NCI-H1694 (cell line): ENCODE measurements around the gene PDE4D.
"Not testable (repeated sequence)": the region's sequence is repeated elsewhere in the genome, so short reads cannot be mapped to it uniquely, and the experiment has no call there.

Source experiments
- DNase-seq: peaks from one replicate; lab custom pipeline; 2025; lab: John Stamatoyannopoulos, UW

Gene PDE4D

DNA sequence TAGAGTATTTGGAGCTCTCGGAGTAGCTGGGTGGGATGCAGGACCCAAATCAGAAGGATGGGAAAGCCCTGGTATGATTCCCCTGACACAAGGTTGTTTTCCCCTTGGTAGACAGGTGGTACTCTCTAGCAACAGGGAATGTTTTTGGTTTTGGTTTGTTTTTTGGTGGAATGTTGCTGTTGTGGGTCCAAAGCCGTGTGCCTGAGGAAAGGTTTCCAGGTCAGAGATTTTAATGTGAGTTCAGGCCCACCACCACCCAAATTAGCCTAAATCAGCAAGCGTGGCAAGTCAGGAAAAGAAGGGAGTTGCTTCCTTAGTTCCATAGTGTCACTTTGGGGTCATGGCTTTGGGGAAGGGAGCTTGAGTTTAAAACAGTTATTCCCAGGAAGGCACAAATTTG is 925.2 kb downstream of the PDE4D start:
- DNase-seq = no peak

DNA sequence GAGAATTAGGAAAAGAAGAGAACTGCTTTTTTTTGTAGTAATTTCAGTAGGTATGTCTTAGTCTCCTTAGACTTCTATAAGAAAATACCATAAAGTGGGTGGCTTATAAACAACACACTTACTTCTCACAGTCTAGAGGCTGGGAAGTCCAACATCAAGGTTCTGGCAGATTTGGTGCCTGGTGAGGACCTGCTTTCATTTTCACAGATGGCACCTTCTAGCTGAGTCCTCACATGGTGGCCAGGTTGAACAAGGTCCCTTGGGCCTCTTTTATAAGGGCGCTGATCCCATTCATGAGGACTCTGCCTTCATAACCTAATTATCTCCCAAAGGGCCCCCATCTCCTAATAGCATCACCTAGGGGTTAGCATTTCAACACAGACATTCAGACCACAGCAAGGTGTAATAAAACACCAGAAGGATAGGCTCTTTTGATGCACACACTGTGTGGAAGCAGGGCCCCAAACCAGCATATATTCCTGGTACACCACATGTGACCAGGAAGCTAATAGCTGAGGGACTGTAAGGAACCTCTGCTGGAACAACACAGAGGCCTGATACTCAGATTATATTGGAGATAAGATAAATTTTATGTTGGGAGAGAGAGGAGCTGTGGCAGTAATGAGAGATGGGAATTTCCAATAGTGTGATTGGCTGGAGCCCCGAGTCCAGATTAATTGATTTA is 925.8 kb downstream of the PDE4D start:
- no peak for DNase-seq

DNA sequence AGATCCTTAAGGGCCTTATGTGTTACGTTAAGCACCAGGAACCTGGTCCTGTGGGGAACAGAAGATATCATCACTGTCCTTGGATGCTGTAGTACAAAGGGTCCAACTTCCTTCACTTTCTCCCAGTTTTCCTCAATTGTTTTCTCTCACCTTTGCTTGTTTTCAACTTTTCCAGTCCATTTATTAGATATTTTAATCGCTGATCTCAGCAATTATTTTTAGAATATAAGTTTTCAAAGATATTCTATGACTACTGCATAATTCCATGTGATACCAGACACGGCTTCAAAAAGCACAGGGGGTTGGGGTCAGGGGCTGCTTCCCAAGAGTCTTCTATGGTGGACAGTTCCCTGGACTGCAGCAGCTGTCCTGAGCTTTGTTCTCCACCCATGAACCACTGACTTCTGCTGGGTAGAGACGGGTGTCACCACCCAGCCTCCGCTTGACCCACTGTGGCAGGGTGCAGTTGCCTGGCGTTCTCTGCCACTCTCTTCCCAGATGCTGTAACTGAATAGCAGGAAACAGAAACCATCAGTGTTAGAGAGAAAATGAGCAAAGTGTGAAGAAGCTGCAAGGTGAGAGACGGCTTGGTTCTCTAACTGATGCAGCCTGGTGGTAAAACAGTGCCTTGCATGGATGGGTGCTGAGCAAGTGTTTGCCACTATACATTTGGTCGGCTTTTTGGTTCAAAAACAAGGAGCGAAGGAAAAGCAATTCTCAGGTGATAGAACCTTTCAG is 927.7 kb downstream of the PDE4D start:
- no peak for DNase-seq

DNA sequence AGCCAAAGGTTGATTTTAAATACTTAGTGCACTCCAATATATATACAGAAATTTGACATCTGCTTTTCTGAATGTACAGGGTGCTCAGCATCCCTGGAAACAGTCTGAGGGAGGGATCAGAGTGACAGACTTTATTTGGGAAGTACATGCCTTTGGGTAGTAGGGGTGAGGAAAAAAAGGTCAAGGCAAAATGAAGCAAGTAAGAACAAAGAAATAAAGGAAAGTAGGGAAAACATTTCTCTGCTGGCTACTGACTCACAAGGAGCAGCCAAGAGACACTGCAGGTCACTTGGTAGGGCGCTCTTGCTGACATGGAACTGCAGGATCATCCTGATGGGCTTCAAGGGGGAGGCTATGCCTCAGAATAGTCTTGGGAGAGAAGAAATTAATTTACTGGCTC is 929.7 kb downstream of the PDE4D start:
- no peak for DNase-seq

DNA sequence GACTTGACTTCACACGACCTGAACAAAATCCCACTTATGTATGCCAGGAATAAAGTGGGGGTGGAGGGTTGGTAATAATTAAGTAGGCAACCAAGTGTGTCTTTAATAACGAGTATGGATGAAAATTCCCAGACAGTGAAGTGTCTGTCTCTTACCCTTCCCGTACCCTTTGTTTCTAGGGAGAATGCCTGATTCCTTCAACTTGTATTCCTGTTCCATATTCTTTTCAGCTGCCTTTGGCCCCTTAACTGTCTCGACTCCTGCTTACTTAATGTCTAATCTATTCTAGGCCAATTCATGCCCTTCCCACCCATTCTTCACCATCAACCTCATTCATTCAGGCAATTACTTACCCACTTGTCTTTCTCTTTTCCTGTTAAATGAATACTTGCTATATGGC is 930.2 kb downstream of the PDE4D start:
- DNase-seq = no peak

DNA sequence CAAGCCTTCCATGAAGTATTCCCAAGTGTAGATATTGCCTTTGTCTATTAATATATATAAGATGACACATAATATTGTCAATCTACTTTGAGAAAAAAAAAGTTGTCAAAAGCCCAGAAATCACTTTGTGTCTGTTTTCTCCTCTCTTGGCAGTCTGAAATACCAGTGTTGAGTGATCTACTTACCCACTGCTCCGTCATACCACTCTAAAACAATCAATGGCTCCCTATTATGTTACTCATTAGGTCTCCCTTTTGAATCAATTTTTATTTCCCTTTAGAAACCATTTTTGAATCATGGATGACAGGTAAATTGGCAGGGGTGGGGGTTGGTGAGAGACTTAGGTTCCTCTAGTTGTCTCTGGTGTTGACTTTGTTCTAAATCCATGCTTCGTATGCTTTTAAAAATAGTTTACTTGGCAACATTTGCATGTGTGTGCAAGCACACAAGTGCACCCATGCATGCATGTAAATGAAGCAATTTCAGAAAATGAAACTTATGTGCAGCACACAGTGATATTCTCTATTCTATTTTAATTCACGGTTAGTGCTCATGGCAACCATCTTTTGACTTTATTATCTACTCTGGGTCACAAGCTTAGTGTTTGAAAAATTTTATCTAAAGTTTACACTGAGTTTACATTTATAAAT is 931.8 kb downstream of the PDE4D start:
- no peak for DNase-seq

DNA sequence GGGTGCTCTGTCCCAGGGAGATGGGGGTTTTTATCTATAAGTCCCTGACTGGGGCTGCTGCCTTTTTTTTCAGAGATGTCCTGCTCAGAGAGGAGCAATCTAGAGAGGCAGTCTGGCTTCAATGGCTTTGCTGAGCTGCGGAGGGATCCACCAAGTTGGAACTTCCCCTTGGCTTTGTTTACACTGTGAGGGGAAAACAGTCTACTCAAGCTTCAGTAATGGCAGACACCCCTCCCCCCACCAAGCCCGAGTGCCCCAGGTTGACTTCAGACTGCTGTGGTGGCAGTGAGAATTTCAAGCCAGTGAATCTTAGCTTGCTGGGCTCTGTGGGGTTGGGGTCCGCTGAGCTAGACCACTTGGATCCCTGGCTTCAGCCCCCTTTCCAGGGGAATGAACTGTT is 934.8 kb downstream of the PDE4D start:
- no peak for DNase-seq

DNA sequence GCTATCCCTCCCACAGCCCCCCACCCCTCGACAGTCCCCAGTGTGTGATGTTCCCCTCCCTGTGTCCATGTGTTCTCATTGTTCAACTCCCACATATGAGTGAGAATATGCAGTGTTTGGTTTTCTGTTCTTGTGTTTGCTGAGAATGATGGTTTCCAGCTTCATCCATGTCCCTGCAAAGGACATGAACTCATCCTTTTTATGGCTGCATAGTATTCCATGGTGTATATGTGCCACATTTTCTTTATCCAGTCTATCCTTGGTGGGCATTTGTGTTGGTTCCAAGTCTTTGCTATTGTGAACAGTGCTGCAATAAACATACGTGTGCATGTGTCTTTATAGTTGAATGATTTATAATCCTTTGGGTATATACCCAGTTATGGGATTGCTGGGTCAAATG is 940.3 kb downstream of the PDE4D start:
- not testable (repeated sequence) for DNase-seq

DNA sequence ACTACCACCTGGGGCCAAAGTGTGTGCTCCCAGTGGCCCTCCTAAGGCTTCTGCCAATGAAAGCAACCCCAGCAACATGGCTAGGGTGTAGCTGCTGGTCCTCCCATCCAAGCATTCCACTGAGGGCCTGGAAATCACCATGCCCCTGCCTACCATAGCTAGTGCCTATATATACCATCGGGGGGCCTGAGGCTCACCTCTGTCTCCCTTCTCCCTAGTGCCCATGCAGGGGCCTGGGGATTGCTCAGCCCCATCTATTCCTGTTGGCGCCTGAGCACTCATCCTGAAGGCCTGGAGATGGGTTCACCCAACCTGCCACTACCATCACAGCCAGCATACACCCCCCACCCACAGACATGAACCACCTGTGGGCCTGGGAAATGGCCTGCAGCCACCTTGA is 943.3 kb downstream of the PDE4D start:
- DNase-seq = no peak

DNA sequence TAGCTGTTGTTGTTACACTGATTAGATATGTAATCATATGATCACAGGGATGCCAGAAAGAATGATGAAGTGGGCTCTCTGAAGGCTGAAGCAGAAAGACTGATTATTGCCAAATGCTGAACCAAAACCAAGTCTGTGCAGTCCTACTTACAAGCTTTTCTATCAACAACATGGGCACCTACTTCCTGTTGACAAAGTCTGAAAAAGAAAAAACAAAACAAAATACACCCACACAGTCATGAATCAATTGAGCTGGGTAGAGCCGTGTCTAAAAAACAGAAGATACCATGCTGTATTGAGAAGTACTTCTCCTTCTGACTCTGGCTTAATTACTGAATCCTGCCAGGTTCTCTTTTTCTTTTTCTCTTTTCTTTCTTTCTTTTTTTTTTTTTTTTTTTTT is 947.3 kb downstream of the PDE4D start:
- DNase-seq = no peak

DNA sequence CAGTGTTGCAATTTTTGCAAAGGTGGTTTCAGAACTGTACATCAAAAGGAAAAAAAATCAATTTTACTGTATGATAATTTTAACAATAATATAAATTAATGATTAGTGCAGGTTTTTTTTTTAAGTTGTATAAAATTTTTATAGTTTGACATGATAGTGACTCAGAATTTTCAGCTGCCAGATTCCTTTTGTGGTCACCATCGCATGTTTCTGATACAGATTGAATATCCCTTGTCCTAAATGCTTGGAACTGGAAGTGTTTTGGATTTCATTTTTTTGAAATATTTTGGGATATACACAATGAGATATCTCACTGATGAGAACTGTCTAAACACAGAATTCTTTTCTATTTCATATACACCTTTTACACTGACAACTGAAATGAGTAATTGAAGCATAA is 949.3 kb downstream of the PDE4D start:
- no peak for DNase-seq

DNA sequence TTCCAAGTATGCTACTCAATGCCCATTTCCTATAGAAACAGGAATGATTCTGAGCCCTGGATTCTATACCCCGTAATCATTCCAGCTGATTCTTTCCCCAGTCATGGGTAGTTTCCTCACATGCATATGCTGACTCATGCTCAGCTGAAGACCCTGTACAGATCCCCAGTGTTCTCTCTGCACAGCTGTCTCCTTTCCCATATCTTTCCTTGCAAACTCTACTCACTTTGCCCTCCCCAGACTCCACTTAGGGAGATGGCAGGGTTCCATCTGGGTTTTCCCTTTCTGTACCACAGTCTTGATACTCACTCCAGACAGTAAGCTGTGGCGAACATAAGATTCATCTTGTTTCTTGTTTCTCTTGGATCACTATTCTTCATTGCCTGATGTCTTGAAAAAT is 953.1 kb downstream of the PDE4D start:
- no peak for DNase-seq

DNA sequence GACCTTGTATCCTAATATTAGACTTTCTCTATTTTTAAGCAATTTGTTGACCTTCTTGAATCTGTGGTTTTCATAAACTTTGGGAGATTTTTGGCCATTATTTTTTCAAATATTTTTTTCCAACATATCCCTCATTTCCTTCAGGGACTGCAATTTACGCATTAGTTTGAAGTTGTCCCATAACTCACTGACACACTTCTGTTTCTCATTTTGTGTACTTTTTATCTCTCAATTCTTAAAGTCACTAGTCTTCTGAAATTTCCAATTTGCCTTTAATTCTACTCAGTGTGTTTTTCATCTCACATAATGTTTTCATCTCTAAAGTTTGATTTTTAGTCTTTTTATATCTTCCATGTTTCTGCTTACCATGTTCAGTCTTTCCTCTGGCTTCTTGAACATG is 953.9 kb downstream of the PDE4D start:
- DNase-seq = no peak

DNA sequence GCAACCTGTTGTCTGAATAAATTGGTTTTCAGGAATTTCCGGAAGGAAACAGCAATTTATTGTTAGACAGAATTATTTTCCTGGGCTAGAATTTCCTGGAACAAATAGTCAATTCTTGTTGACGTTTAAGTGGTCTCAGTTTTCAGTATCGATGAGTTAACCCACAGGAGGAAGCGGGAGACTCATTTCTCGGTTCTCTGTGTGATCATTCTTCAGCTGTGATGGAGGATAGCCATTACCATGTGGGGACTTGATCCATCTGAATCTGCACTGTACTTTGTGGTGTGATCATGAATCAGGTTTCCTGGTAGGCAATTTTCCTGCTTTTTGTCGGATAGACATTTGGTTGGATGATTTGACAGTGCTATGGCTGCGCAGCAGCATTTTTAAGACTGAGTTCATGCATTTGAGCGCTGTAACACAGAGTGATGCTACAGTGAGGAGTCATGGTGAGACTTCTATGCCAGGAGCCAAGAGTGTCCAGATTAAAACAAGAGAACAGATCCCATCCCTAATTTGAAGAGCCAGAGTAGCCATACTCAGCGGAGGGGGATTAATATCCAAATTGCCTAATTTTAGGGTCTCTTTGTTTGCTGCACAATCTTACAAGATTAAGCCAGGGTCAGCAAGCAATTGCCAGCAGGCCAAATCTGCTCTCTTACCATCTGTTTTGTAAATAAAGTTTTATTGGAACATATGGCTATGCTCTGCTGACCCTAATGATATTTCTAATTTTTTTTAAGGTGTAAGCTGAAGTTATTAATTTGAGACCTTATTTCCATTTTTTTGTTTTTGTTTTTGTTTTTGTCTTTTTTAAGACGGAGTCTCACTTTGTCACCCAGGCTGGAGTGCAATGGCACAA is 954.7 kb downstream of the PDE4D start:
- DNase-seq = no peak

DNA sequence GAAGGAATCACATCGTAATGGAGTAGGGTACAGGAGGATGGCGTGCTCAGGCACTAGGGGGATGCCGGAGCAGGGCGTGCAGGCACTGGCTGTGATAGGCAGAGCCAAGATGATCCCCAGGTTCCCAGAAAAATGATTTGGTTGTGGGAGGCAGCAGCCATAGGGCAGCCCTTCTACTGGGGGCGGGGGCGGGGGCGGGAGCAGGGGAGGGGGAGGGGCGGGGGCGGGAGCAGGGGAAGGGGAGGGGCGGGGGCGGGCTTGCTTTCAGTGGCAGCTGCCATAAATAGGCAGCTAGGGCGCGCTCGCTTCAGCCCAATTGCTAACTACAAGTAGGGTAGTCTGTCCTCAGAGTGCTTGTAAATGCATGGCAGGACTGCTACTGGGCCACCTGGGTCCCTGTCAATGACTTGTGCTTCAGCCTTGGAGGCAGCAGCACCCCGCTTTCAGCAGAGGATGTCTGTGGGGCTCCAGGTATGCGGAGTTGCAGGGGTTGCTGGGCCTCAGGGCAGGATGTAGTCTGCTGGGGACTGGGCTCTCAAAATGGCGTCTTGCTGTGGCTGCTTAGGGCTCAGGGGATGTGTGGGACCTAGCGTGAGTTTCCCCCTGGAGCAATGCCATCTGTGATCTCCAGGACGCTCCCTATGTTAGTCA is 956.4 kb downstream of the PDE4D start:
- peak; percentile 21 for DNase-seq

DNA sequence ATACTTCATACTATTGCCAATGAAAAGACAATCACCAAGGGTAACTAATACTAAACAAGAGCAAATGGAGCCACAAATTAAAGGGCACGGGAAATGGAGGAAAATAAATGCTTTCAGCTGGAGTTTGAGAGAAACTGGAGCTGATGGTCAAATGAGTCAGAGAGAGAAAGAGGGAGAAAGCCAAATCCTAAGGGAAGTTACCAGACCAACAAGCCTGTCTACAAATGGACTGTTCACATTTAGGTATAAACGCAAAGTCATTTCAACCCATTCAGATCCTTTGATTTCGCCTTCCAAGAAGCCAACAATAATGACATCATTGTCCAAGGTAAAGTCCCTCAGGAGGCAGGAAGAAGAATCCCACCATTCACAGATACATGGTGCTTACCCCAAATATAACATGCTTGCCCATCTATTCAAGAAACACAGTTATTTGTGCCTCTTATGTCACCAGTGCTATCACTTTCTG is 958.9 kb downstream of the PDE4D start:
- DNase-seq = no peak

DNA sequence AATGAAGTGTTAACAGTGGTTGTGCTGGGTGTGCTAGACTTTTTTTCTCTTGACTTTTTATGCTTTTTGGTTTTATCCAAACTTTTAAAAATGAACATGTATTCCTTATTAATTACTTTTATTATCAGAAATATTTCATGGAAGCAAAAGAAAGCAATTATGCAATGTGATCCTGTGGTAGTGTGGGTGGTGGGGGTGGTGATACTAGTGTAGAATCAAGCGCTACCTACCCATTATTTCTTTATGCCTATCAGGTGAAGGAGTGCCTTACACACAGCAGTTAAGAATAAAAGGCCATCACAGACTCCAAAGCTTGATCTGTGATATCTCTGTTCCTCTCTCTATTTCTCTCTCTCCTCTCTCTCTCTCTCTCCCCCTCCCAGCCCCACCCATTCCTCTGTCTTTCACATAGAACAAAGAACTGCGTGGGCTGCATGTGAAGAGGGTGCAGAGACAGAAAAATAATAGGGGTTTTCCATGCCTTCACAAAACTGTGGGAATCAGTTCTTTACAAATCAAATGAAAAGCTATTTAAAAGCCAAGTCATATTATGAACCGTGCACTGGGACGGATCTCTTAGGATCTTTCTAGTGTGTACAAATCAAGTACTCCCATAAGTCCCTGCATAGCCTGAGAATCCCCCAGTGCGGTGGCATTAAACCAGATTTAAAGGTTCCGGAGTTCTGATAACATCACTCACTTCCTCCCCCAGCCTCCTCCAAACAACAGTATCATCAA is 959.5 kb downstream of the PDE4D start:
- no peak for DNase-seq

DNA sequence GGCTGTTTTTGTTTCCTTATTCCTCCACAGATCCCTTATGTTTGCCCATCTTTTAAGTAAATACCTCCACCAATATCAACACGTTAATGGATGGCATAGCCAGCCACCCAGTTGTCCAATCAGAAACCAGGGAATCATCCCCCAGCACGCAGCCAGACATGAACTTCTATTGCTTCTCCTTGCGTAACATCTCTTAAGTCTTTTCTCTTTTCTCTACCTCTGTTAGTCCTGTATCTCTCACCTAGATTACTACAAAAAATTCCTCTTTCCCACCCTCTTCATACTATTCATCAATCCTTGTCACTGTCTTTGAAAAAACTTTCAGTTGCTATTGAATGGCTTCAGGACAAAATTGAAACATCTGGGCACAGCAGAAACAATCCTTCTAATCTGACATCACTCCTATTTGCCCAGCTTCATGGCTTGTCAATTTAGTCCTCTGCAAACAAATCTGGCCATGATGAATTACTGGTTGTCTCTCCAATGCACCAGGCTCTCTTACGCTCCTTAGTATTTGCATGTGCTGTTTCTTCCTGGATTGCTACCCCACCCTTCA is 961.4 kb downstream of the PDE4D start:
- DNase-seq = no peak

DNA sequence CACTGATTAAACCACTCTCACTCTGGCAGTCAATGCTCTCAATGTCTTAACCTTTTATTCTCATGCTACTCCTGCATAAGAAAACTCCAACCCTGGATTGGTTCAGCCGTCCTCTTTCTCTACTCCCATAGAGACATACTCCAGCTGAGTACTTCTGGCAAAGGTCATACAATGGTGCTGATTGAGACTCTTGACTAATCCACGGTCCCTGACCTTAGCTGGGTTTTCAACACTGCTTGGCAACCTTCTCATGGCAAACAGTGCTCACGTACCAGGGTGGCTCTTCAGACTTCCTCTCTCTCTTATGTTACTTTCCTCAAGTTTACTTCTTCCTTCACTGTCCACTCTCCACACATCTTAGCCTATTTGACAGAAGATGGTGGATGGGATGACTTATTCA is 963.0 kb downstream of the PDE4D start:
- no peak for DNase-seq

DNA sequence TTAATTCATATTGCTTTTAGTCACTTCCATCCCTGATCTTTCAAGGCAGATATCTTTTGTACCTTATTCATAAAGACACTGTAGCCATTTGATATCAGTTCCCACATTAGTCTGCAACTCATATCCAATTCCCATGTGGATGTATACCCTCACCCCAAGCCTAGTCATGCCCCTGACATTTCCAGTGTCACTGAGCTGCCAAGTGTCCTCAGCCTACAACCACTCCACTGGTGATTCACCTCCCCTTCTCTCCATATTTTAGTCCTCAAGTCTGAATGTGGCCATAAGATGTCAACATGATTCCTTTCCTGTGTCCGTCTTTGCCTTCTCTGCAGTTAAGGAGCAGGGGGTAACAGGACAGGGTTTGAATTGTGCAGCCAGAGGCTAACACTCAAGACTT is 963.8 kb downstream of the PDE4D start:
- no peak for DNase-seq

DNA sequence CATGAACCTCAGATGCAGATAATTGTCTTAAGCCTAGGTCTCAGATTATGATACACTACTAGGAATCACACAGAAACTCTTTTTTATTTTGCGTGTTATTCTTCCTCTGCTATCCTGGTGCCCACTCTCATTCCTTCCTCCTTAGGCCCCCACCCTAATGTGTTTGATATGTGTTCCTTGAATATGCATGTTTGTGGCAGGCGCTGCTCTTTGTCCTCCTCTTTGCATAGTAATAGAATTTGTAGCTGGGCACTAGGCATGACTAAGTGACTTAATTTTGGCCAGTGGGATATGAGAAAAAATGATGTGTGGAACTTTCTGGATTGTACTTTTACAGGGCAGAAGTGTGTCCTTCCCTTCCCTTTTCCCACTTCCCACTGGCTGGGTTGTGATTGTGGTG is 965.6 kb downstream of the PDE4D start:
- DNase-seq = no peak
